Measurements from ENCODE around the gene MARS2. TPM values are rescaled to one million over a fixed set of nuclear protein-coding genes. Genes with fewer than 3 reads are reported as not detected.
A peak's percentile ranks its signal among the peaks of the same experiment; 100 is the strongest.
"Not testable (repeated sequence)": the region's sequence is repeated elsewhere in the genome, so short reads cannot be mapped to it uniquely, and the experiment has no call there.

The MARS2 gene
- total RNA-seq, 2 donors from 2014 or later = 5.9 to 6.9 TPM

DNA sequence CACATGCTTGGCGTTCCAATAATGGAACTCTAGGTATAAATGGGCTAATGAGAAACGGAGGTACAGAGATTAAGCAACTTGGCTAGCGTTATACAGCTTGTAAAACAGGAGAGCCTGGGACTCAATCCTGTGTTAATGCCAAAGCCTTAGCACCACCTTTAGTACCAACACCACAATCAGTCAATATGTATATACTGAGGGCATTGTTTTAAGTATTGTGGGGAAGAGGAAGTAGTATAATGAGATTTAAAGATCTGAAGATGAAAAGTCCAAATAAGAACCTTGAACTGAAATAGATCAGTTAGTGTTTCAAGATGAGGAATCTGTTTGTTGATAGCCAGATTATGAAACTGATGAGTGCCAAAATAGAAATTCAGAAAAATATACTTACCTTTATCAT is 8.1 kb downstream of the MARS2 start:
- WGBS = 63% methylated on average over 3 of the region's 3 CpGs

DNA sequence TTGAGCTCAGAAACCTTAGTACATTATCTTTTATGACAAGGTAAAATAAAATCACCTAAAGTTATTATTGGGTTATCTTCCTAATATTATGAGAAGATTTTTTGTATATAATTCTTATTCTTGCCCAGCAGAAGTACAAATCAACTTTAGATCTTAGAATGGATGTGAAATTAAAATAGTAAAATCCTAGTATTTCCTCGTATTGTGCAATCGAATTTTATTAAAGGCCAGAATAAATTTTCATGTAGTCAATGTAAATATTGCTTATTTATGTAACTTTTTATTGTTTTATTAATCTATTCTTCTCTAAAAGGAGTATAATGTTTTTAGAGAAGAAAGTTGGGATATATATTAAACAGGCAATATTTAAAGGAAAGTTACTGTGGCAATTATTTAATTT is 12.7 kb downstream of the MARS2 start:
- no peaks in the 10 kb centered on the region for H3K36me3 ChIP-seq
- H3K4me1 ChIP-seq (replicated peaks) = no peaks in the 10 kb centered on the region
- H3K4me3 ChIP-seq = no peak overlapping the region
- WGBS = 89% methylated on average over 2 of the region's 2 CpGs
- intact Hi-C loops (cut with DNase I) = no loop called here
- H3K27me3 ChIP-seq (replicated peaks; ENCODE audit: insufficient read depth) = no peaks in the 10 kb centered on the region
- TF ChIP-seq POLR2A (IDR thresholded peaks at IDR 0.05) = no peak
- no peak for TF ChIP-seq POLR2AphosphoS5 (IDR thresholded peaks at IDR 0.05)
- TF ChIP-seq, protein P1, sequence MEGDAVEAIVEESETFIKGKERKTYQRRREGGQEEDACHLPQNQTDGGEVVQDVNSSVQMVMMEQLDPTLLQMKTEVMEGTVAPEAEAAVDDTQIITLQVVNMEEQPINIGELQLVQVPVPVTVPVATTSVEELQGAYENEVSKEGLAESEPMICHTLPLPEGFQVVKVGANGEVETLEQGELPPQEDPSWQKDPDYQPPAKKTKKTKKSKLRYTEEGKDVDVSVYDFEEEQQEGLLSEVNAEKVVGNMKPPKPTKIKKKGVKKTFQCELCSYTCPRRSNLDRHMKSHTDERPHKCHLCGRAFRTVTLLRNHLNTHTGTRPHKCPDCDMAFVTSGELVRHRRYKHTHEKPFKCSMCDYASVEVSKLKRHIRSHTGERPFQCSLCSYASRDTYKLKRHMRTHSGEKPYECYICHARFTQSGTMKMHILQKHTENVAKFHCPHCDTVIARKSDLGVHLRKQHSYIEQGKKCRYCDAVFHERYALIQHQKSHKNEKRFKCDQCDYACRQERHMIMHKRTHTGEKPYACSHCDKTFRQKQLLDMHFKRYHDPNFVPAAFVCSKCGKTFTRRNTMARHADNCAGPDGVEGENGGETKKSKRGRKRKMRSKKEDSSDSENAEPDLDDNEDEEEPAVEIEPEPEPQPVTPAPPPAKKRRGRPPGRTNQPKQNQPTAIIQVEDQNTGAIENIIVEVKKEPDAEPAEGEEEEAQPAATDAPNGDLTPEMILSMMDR (IDR thresholded peaks at IDR 0.05) = no peak
- DNase-seq (ENCODE audit: low spot score) = no peak
- no peaks in the 10 kb centered on the region for H3K9me3 ChIP-seq
- H3K27ac ChIP-seq = no peak overlapping the region

More for the DNA sequence above, 8.1 kb downstream of the MARS2 start:
- DNase-seq (ENCODE audit: low spot score) = no peak
- intact Hi-C loops (cut with DNase I) = no loop called here
- no peaks in the 10 kb centered on the region for H3K36me3 ChIP-seq
- TF ChIP-seq POLR2AphosphoS5 (IDR thresholded peaks at IDR 0.05) (no peak), POLR2A (IDR thresholded peaks at IDR 0.05) (no peak)
- TF ChIP-seq, protein P1 (IDR thresholded peaks at IDR 0.05) = no peak
- no peaks in the 10 kb centered on the region for H3K27me3 ChIP-seq (replicated peaks; ENCODE audit: insufficient read depth)
- no peaks in the 10 kb centered on the region for H3K9me3 ChIP-seq
- no peaks in the 10 kb centered on the region for H3K4me1 ChIP-seq (replicated peaks)
- H3K27ac ChIP-seq = no peak overlapping the region
- H3K4me3 ChIP-seq = no peak overlapping the region

DNA sequence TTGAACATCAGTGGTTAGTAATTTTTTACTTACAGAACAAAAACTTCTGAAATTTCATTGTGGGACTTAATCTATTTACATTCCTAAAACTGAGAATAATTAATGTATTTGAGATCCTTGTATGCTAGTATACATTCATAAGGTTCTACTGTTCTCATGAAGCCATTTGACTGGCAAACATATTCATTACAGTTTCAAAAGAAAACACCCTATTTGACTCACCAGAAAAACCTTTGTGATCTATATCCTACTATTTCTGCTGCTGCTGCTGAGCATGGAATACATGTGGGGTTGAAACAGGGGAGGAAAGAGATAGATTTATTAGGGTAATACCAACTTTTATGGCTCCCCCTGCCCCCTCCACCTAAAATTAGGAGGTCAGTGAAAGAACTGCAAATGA is 21.8 kb downstream of the MARS2 start:
- no peaks in the 10 kb centered on the region for H3K4me1 ChIP-seq (replicated peaks)
- DNase-seq (ENCODE audit: low spot score) = no peak
- no peak overlapping the region for H3K4me3 ChIP-seq
- TF ChIP-seq POLR2A (IDR thresholded peaks at IDR 0.05) = no peak
- no peak for TF ChIP-seq POLR2AphosphoS5 (IDR thresholded peaks at IDR 0.05)
- TF ChIP-seq, protein P1 (IDR thresholded peaks at IDR 0.05) = no peak
- H3K36me3 ChIP-seq = no peaks in the 10 kb centered on the region
- H3K27ac ChIP-seq = no peak overlapping the region
- H3K27me3 ChIP-seq (replicated peaks; ENCODE audit: insufficient read depth) = no peaks in the 10 kb centered on the region
- H3K9me3 ChIP-seq = no peaks in the 10 kb centered on the region
- intact Hi-C loops (cut with DNase I) = no loop called here

DNA sequence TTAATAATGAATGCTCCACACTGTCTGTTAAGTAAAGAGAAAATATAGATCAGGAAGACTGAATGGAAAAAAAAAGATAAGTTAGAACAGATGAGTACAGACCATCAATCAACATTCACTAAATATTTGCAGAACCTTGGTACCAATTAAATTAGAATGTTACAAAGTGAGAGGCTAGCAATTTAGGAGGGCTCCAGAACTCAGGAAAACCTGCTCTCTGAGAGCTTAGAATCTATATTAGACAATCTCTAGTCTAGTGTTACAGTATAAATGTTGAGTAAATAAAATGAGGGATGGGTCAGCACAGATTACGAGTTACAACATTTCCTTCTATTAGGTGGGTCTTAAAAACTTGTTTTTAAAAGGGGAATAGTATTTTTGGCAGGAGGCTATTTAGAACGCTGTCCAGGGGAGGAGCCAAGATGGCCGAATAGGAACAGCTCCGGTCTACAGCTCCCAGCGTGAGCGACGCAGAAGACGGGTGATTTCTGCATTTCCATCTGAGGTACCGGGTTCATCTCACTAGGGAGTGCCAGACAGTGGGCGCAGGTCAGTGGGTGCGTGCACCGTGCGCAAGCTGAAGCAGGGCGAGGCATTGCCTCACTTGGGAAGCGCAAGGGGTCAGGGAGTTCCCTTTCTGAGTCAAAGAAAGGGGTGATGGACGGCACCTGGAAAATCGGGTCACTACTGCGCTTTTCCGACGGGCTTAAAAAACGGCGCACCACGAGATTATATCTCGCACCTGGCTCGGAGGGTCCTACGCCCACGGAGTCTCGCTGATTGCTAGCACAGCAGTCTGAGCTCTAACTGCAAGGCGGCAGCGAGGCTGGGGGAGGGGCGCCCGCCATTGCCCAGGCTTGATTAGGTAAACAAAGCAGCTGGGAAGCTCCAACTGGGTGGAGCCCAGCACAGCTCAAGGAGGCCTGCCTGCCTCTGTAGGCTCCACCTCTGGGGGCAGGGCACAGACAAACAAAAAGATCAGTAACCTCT is 23.7 kb downstream of the MARS2 start:
- DNase-seq (ENCODE audit: low spot score); H3K4me1 ChIP-seq (replicated peaks); H3K36me3 ChIP-seq; H3K27me3 ChIP-seq (replicated peaks; ENCODE audit: insufficient read depth); intact Hi-C loops (cut with DNase I); H3K27ac ChIP-seq; H3K9me3 ChIP-seq: not testable (repeated sequence)
- peak overlapping the region in 1 of 2 donors; percentile 12 for H3K4me3 ChIP-seq
- WGBS = 77% methylated on average over 27 of the region's 32 CpGs

DNA sequence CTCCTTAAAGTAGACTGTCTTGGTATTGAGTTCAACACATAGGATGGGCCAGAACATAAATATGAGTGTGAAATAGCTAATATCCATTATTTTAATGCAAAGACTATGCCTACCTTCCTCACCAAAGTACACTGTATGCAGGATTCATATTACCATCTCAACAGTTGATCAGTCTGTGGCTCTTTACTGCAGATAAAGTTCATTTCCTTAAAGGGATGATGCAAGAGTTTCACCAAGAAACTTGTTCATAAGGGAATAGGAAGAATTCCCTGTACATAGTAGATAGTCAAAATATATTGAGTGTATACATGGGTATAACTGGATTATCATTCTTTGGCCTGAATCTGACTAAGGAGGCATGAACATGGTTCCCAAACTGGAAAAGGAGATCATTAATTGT is 35.0 kb downstream of the MARS2 start:
- Histone ChIP-seq H3K27ac (no peak overlapping the region), H3K27me3 (replicated peaks; ENCODE audit: insufficient read depth) (no peaks in the 10 kb centered on the region), H3K4me1 (replicated peaks) (no peaks in the 10 kb centered on the region), H3K4me3 (no peak overlapping the region), H3K9me3 (no peaks in the 10 kb centered on the region), H3K36me3 (no peaks in the 10 kb centered on the region)
- intact Hi-C loops (cut with DNase I) = no loop called here
- DNase-seq (ENCODE audit: low spot score) = no peak
- no peak for TF ChIP-seq POLR2A (IDR thresholded peaks at IDR 0.05)
- TF ChIP-seq, protein P1 (IDR thresholded peaks at IDR 0.05) = no peak
- TF ChIP-seq POLR2AphosphoS5 (IDR thresholded peaks at IDR 0.05) = no peak

Other genes starting within 250 kb of the MARS2 start
- gene HSPD1, start 205.5 kb upstream of the MARS2 start, total RNA-seq = 100 to 1,000 TPM in 1 of 2 donors, 10 to 100 TPM in 1; 95.5 to 110 TPM
- 100 to 1,000 TPM in 1 of 2 donors, 10 to 100 TPM in 1; 57.0 to 139 TPM for gene HSPE1, start 205.0 kb upstream of the MARS2 start, total RNA-seq
- 10 to 100 TPM; 13.7 to 23.4 TPM for gene MOB4, start 189.3 kb upstream of the MARS2 start, total RNA-seq
- 10 to 100 TPM in 1 of 2 donors, 1 to 10 TPM in 1; 2.3 to 17.5 TPM for gene RFTN2, start 29.8 kb upstream of the MARS2 start, total RNA-seq
- 10 to 100 TPM in 1 of 2 donors, not detected in 1; 13.9 TPM for gene BOLL, start 80.0 kb downstream of the MARS2 start, total RNA-seq
- 1 to 10 TPM; 6.7 to 6.8 TPM for gene PLCL1, start 99.2 kb downstream of the MARS2 start, total RNA-seq

All from prostate gland (tissue), 2 donors.